Fibroblast of skin of left quadriceps (primary cell): ENCODE measurements around the gene AHSG.
"Not testable (repeated sequence)": the region's sequence is repeated elsewhere in the genome, so short reads cannot be mapped to it uniquely, and the experiment has no call there.

Source experiments
- DNase-seq, 2 experiments: peaks; one replicate each; pipeline ENCODE4 v3.0.0-alpha.2; 2013; ENCODE audit warnings: low read depth in 2 of 2

The AHSG gene

GRCh38 chr3:186618318-186618938 lies 5.6 kb downstream of the AHSG start:
- no peak for DNase-seq

DNA sequence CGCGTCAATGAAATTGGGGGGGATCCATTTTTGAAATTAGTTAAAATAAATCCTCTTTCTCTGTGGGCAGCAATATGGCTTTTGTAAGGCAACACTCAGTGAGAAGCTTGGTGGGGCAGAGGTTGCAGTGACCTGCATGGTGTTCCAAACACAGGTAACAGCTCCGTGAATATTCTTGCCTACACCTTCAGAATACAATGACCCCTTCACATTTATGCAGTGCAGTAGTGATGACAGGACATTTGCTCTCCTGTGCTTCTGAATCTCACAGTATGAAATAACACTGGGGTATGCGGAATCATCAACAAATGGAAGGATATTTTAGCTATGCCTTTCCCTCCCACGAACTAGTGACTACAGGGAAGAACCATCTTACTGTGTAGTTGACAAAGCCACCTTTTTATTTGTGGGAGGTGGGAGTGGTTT lies 6.9 kb downstream of the AHSG start:
- DNase-seq = no peak

GRCh38 chr3:186620213-186621092 lies 7.6 kb downstream of the AHSG start:
- DNase-seq = no peak

GRCh38 chr3:186621894-186622650 lies 9.2 kb downstream of the AHSG start:
- DNase-seq = no peak

- no peak for DNase-seq
Measured at GRCh38 chr3:186622651-186623310, 9.9 kb downstream of the AHSG start.

DNA sequence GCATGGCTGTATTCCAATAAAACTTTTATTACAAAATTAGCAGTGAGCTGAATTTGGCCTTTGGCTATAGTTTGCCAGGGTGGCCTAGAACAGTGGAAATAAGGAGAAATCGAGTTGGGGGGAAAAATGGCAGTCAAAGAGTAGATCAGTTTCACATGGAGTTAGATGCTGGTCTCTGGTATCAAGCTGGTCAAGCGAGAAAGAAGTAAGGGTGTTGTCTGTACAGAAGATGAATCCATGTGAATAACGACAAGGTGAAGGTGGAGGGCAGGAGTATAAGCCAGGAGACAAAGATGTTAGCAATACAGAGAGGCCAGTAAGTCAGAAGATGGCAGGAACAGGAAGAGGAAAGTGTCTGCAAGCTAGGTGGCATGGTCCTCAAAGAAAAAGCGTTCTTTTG lies 11.7 kb downstream of the AHSG start:
- DNase-seq = no peak

- no peak for DNase-seq
Measured at GRCh38 chr3:186625600-186626042, 12.8 kb downstream of the AHSG start.

DNA sequence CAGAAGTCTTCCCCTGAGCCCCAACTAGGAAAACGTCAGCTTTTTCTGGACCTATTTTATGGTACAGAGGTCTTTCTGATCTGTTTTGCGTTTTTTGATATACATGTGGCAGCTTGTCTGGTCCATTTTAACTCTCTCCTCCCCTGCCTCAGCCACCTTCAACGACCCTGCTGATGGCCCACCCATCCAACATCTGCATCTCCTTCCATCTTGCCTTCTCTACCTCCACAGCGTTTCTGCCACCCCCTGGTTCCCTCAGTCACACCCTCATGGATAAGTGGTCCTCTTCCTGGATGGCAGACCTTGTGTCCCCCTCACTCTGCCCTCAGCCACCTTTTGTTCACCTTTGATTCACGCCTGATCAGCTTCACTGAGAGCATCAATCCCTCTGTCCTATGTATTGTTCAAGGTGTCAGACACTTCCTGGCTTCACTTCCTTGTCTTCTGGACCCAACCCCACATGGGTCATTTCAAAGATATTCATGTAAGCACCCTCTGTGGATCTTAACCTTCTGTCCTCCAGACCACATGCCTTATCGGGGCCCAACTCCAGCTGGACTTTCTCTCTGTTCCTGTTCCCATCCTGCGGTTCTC lies 13.5 kb downstream of the AHSG start:
- no peak for DNase-seq

DNA sequence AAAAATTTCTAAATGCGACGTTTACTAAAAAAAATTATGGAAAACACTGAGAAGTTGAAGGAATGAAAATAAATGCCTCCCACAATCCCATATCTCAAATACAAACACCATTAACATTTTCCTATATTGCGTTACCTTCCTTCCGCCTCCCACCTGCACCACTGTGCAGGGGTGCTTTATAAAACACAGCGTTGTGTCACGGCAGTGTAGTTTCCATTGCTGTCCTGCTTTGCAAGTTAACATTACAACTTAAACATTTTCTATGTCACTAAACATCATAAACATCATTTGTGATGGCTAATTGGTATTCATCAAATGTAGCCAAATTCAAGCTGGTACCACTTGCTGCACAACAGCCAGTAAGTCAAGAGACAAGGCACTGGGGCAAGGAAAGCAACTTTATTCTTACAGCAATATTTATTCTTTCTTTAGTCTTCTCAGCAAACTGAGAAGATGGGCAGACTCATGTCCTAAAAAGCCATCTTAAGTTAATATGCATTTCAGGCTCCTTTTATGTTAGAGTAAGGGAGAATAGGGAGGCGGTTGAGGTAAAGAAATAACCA lies 15.1 kb downstream of the AHSG start:
- no peak for DNase-seq

- DNase-seq = no peak
Measured at GRCh38 chr3:186628756-186629155, 15.9 kb downstream of the AHSG start.

DNA sequence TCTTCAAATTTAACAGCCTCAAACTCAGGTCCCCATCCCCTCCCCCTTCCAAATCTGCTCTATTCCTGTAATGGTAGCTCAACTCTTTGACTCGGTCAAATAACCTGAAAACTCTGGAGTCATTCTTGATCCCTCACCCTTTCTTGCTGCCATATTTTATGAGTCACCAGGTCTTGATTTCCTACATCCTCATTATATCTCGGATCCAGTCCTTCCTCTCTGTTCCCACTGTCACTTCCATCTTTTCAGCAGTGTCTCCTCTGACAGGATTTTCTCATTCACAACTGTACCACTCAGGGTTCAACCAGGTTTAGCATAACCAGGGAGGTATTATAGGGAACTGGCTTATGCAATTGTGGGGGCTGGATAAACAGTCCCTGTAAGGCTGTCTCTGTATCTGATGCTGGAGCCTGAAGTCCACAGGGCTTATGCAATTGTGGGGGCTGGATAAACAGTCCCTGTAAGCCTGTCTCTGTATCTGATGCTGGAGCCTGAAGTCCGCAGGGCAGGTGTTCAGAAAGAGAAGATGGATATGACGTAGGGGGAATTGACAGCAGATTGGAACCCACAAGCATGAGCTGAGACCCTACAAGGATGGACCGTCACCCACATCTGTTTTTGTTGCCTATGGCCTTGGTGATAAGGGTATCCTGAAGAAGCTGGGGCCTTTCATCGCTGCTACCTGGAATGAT lies 18.2 kb downstream of the AHSG start:
- DNase-seq = no peak

DNA sequence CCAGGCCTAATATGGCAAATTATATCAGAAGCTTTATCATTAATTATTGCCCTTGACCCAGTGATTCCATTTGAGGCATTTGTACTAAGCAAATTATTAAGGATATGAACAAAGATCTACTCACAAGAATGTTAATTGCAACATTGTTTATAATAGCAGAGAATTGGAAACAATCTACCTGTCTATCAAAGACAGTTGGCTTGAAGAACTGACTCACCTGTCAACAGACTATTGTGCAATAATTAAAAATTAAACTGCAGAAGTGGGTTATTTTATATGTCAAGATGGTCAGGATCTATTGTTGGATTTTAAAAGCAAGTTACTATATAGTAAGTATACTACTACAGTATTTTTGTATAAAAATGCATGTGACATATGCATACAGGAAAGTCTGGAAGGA lies 20.6 kb downstream of the AHSG start:
- DNase-seq = no peak

- not testable (repeated sequence) for DNase-seq
Measured at GRCh38 chr3:186634207-186634606, 21.3 kb downstream of the AHSG start.

- DNase-seq = no peak
Measured at GRCh38 chr3:186635532-186635931, 22.7 kb downstream of the AHSG start.

- DNase-seq = no peak
Measured at GRCh38 chr3:186636536-186636935, 23.7 kb downstream of the AHSG start.

- DNase-seq = no peak
Measured at GRCh38 chr3:186637686-186638085, 24.8 kb downstream of the AHSG start.

- no peak for DNase-seq
Measured at GRCh38 chr3:186638259-186638658, 25.4 kb downstream of the AHSG start.

GRCh38 chr3:186639778-186640472 lies 27.1 kb downstream of the AHSG start, which contains the start of gene FETUB:
Gene FETUB (plus strand): TSS chr3:186640399. CDS start chr3:186640461, 62 bp downstream.
- DNase-seq = no peak

DNA sequence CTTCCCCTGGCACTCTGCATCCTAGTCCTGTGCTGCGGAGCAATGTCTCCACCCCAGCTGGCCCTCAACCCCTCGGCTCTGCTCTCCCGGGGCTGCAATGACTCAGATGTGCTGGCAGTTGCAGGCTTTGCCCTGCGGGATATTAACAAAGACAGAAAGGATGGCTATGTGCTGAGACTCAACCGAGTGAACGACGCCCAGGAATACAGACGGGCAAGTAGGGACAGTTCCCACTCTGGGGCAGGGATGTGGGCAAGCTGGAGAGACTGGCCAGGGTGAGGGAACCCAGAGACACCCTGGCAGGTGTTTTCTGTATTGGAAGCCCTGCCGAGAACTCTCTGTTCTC lies 27.6 kb downstream of the AHSG start:
- DNase-seq = no peak

- no peak for DNase-seq
Measured at GRCh38 chr3:186640929-186641328, 28.1 kb downstream of the AHSG start.
